ENCODE measurements around the gene ORM2. TPM values are rescaled to one million over a fixed set of nuclear protein-coding genes. Genes with fewer than 3 reads are reported as not detected.
"Not testable (repeated sequence)": the region's sequence is repeated elsewhere in the genome, so short reads cannot be mapped to it uniquely, and the experiment has no call there.

The ORM2 gene
- not detected in 2 replicates for total RNA-seq
- long read RNA-seq: 0 reads

- H3K4me1 Mint-ChIP-seq; H3K9me3 Mint-ChIP-seq; H3K27me3 Mint-ChIP-seq (ENCODE audit: low read depth); DNase-seq (ENCODE audit: low read depth, low spot score); H3K27ac Mint-ChIP-seq (ENCODE audit: unreplicated experiment); H3K4me3 Mint-ChIP-seq; H3K36me3 Mint-ChIP-seq (ENCODE audit: low read depth): not testable (repeated sequence)
Observed at GRCh38 chr9:114329625-114330022, at the start of gene ORM2. Gene ORM2 (plus strand): TSS chr9:114329869. CDS start chr9:114329905, 36 bp downstream.

- no peak for TF ChIP-seq CTCF (conservative IDR thresholded peaks at IDR 0.05)
- Mint-ChIP-seq H3K27me3 (ENCODE audit: low read depth) (no peaks in the 10 kb centered on the region), H3K4me1 (peaks cover 26% of the 10 kb centered on the region), H3K27ac (ENCODE audit: unreplicated experiment) (peak overlapping the region; percentile 12), H3K9me3 (no peaks in the 10 kb centered on the region), H3K4me3 (no peak overlapping the region), H3K36me3 (ENCODE audit: low read depth) (no peaks in the 10 kb centered on the region)
- DNase-seq (ENCODE audit: low read depth, low spot score): no peak
Observed at GRCh38 chr9:114280636-114281472, 48.8 kb upstream of the ORM2 start.

GRCh38 chr9:114281473-114282103 is 48.1 kb upstream of the ORM2 start:
- TF ChIP-seq CTCF (conservative IDR thresholded peaks at IDR 0.05): no peak
- H3K27ac Mint-ChIP-seq (ENCODE audit: unreplicated experiment): no peak overlapping the region
- no peak overlapping the region for H3K4me3 Mint-ChIP-seq
- DNase-seq (ENCODE audit: low read depth, low spot score): no peak
- no peaks in the 10 kb centered on the region for H3K27me3 Mint-ChIP-seq (ENCODE audit: low read depth)
- no peaks in the 10 kb centered on the region for H3K9me3 Mint-ChIP-seq
- H3K36me3 Mint-ChIP-seq (ENCODE audit: low read depth): no peaks in the 10 kb centered on the region
- H3K4me1 Mint-ChIP-seq: peaks cover 29% of the 10 kb centered on the region

GRCh38 chr9:114282104-114282485 is 47.6 kb upstream of the ORM2 start:
- Mint-ChIP-seq H3K36me3 (ENCODE audit: low read depth) (no peaks in the 10 kb centered on the region), H3K27me3 (ENCODE audit: low read depth) (no peaks in the 10 kb centered on the region), H3K4me1 (peaks cover 29% of the 10 kb centered on the region), H3K27ac (ENCODE audit: unreplicated experiment) (no peak overlapping the region), H3K4me3 (no peak overlapping the region), H3K9me3 (no peaks in the 10 kb centered on the region)
- TF ChIP-seq CTCF (conservative IDR thresholded peaks at IDR 0.05): no peak
- DNase-seq (ENCODE audit: low read depth, low spot score): no peak

- Mint-ChIP-seq H3K4me1 (peaks cover 29% of the 10 kb centered on the region), H3K4me3 (no peak overlapping the region), H3K9me3 (no peaks in the 10 kb centered on the region), H3K36me3 (ENCODE audit: low read depth) (no peaks in the 10 kb centered on the region), H3K27me3 (ENCODE audit: low read depth) (no peaks in the 10 kb centered on the region), H3K27ac (ENCODE audit: unreplicated experiment) (peak overlapping the region; percentile 19)
- no peak for DNase-seq (ENCODE audit: low read depth, low spot score)
- no peak for TF ChIP-seq CTCF (conservative IDR thresholded peaks at IDR 0.05)
Observed at GRCh38 chr9:114282507-114282906, 47.2 kb upstream of the ORM2 start.

GRCh38 chr9:114282926-114283325 is 46.7 kb upstream of the ORM2 start:
- Mint-ChIP-seq H3K9me3 (no peaks in the 10 kb centered on the region), H3K27ac (ENCODE audit: unreplicated experiment) (peak overlapping the region; percentile 57), H3K36me3 (ENCODE audit: low read depth) (no peaks in the 10 kb centered on the region), H3K4me3 (no peak overlapping the region), H3K4me1 (peaks cover 31% of the 10 kb centered on the region), H3K27me3 (ENCODE audit: low read depth) (no peaks in the 10 kb centered on the region)
- no peak for TF ChIP-seq CTCF (conservative IDR thresholded peaks at IDR 0.05)
- DNase-seq (ENCODE audit: low read depth, low spot score): no peak
